Epidermal melanocyte (primary cell): ENCODE results near the gene PAIP2.
"Not testable (repeated sequence)": the region's sequence is repeated elsewhere in the genome, so short reads cannot be mapped to it uniquely, and the experiment has no call there.

Source experiments
- DNase-seq: peaks from one replicate; pipeline ENCODE4 v3.0.0; 2011; ENCODE audit warnings: low spot score; ENCODE audit not compliant: insufficient read length

Gene PAIP2

DNA sequence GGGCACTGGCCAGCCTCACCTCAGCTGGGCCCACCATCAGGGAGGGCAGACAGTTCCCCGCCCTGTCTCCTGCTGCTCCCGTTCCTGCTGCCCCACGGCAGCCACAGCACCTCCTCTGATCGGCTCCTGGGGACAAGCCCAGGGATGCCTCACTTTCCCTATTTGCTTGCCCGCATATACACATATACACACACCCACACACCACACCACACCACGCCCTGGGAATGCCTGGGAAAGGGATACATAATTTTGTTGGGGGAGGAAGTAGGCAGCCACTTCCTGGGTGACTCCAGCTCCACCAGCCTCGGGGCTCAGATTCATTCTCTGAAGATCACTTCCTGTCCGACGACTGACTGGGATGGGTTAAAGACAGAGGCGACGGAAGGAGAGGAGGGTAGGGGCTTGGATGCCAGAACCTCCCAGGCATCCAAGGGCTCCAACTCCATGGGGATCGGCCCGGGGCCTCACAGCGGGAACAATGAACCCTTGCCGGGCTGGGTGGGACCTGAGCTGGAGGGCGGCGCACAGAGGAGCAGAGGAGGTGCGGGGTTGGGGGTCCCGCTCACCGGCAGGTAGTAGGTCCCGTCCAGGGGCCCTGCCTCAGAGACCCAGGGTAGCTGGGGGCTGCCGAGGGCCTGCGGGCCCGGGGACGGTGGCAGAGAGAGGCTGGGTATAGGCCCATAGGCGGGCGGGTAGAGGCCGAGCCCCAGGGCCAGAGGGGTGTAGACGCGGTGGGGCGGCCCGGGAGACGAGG, 50.1 kb downstream of the PAIP2 start:
- peak; percentile 16 for DNase-seq

DNA sequence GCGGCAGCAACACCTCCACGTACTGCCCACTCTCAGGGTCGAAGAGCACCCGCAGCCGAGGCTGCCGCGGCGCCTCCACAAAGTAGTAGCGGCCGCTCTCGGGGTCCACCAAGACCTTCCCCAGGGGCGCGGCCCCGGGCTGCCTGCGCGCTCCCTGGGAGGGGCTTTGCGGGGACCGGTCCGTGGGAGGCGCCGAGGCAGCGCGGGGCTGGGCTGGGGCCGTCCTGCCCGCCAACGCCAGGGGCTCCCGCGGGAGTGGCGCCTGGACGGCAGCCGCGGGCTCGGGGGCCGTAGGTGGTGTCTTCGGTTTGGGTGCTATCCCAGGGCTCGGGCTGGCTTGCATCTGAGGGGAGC, 50.6 kb downstream of the PAIP2 start:
- no peak for DNase-seq

DNA sequence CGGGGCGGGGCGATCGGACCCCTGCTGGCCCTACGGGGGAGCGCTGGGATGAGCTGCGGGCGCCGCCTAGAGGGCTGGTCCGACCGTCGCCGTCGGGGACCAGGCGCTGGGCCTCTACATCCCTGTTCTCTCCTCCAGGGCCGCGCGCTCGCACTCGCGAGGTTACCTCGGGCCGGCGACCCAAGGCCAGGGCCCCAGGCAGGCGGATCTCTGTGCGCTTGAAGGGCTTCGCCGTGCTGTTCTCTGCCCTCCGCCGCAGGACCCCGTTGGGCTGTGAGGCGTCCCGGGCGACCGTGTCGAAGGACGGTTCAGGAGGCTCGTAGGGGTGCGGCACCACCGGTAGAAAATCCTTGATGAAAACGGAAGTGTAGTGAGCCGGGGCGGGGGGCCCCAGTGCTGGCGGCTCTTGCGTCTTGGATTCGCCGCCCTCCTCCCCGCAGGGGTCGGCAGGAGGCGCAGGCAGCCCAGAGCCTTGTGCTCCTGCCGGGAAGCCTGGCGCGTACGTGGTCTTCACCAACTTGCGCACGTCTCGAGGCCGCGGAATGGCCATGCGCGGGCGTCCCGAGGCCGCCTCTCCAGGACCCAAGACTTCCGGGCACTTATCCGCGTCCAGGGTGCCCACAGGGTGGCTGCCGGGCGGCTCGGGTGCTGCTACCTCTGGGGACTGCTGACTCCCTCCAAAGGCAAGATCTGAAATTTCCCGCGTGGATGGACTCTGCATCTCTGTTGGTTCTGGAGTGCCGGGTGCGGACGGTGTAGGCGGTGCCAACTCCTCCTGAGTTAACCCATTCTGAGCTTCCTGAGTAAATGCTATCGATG, 51.2 kb downstream of the PAIP2 start:
- peak; percentile 52 for DNase-seq

DNA sequence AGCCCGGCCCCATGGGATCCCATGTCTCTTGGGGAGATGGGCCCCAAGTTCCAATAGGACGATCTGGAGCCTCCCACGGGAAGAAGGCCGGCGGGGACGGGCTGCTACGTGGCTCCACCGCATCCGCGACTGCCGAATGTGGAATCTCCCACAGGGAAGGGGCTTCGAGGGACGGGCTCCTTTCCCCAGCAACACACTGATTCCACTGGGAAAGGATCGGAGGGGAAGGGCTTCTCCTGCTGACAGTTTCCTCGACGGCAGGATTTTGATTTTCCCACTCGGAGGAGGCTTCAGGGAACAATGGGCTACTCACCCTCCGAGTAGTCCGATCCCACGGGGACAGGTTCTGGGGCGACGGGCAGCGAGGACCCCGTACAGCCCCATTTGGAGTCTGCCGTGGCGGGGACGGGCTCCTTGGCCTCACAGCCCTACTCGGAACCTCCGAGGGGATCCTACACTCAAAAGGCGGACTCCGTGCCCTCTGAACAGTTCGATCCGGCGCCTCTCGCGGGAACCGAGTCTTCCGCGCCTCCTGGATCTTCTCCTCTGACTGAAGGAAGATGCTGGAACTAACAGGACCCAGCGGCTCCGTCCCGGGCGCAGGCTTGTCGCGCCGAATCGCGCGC, 52.0 kb downstream of the PAIP2 start:
- DNase-seq: peak; percentile 16

DNA sequence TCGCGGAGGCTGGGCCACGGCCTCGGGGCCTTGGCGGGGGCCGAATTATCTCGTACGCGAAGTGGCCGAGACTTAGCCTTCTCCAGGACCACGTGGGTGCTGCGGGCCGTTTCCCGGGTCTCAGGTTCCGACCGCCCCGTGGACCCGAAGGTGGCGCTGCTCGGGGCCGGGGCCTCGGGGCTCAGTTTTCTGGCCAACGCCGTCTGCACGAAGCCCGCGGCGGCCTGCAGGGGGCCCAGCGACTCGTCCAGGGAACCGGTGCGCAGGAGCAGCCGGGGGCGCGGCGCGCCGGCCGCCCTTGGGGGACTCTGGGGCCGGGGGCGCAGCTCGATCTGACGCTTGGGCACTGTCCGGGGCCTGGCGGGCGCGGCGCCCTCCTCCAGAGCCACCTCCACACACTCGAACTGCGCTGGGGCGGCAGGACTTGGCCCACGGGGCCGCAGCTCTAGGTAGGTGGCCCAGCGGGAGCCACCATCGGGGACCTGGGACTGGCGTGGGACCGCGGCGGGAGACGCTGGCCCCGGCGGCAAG, 52.5 kb downstream of the PAIP2 start:
- DNase-seq: no peak

DNA sequence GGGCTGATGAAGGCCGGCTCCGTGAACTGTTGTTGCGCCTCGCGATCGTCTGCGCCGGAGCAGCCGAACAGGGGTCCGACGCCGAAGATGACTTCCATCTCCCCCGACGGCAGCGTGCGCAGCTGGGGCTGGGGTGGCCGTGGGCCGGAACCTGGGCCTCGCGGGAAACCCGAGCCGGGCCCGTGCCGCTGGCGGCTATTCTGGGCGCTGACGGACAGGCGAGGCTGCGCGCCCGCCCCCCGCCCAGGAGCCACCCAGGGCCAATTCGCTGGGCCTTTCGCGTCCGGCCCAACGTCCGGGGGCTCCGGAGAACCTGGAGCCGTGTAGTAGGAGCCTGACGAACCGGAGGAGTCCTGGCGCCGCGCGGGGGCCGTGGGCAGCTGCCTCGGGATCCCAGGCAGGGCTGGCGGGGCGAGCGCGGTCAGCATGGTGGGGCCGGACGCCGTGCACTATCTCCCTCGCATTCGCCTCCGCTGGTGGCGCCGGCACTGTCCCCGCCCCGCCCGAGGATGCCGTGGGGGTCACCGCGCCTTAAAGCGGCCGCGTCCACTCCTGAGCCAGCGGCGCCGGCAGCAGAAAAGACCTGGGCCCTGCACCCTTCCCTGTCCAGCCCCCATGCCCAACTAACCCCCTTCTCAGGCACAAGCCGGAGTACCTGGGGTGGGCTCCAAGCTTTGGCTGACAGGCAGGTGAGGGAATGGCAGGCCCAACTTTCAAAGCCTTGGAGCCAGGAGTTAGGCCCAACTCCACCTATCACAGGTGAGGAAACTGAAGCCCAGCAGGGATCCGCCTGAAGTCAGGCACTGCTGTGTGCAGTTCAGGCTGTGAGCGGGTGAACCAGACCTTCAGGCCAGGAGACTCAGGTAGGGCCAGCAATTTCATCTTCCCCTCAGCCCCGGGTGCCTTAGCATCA, 53.3 kb downstream of the PAIP2 start, which contains the start of gene PROB1:
Gene PROB1, minus strand, starts transcription at position 451 of the 913 bp plus-strand sequence. Its CDS starts 23 bp downstream, at position 428.
- no peak for DNase-seq

DNA sequence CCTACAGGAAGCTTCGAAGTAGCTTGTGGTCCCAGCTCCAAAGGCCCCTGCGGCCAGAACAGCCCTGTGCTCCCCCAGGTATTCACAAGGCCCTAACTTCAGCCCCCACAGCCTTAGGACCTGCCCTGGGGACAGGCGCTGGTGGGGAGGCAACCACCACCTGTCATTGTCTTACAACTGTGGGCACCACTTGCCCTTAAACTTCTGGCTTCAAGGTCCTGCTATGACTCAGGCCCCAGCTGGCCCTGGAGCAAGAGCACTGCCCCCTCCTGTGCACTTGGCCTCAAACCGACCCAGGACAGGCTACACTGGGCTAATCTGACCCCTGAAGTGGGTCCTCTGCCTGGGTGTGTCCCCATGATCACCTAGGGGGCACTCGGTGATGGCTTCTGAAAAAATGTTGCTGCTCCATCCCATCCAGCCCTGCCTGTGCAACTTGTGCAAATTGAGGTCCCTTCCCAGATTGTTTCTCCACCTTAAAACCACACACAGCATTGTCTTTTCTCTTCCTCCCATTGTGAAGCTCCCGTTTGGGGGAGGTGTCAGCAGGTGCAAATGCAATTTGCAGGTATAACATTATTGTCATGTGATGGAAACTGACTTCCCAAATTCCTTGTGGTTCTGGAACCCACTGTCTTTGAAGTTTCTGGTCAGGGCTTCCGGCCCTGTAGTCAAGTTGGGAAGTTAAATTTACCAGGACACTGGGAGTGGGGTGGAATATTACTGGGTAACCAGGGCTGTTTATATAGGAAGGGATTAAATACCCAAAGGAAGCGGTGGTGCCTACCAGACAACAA, 54.4 kb downstream of the PAIP2 start:
- no peak for DNase-seq

DNA sequence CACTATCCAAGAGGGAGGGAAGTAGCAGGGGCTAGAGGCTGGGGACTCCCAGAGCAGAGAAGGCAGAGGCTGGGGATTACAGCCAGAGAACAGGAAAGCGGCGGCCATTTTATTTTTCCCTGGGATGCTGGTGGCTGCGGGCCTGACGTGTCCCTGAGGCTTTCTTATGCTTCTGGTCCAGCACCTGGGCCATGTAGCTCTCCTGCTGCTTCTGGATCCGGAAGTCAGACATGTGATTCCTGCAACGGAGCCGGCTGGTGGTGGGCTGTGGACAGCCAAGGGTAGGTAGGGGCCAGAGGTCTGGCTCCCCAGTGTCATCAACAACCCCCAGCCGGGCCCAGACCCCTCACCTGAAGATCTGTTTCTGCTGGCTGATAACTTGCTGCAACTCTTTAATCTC, 55.0 kb downstream of the PAIP2 start:
- DNase-seq: no peak

DNA sequence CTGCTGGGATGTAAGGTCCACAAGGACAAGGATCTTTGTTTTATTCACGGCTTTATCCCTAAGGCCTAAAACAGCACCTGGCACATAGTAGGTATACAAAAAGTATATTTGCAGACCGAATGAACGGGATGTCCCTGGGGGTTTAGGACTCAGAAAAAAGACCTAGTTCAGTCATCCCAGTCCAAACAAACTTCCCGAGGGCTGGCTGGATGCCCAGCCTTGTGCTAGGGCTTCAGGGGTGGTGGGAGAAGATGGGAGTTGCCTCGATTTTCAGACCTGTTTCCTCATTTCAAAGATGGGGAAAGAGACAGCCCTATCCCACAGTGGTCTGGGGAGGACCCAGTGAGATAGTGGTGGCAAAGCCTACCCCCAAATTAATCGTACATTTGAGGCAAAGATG, 56.3 kb downstream of the PAIP2 start:
- no peak for DNase-seq

DNA sequence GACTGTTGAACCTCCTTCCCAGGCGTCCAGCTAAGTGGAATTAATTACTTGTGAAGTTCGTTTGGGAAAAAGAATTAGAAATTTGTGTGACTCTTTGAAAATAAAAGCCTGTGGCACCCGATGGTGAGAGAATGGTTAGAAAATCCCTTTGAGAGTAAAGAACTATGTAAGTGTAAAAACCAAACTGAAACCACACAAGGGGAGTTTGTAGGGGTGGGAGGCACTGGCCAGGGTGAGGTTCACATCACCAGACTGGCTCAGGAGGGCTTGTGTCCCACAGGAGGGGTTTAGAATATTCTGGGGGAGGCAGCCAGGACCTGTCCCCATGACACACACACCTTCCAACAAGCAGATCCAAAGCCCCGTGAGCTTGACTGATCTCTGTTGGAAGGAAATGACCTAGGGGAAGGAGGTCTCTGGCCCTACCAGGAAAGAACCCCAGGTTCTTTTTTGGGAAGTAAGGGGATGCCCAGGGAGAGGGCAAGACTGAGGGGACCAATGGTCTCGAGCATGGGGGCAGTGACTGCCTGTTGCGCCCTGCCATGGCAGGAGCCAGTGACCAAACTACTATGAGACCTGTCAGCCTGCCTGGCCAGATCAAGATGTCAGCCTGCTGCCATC, 58.0 kb downstream of the PAIP2 start:
- DNase-seq: no peak

DNA sequence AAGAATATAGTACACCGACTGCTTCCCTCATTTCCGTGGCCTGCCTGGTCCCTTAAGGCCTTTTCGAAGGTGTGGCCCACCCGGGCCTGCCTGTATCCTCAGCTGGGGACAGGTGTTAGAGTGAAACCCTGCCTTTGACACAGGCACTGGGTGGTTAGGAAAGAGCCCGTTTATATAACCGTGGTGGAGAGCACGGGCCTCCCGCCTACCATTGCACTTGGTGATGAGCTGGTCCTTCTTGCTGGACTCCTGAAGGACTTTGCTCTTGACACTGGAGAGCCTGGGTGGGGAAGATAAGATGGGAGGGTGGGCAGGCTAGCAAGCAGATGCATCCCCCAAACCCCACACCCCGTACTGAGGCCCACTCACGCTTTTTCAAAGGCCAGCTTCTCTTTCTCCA, 59.9 kb downstream of the PAIP2 start:
- no peak for DNase-seq

DNA sequence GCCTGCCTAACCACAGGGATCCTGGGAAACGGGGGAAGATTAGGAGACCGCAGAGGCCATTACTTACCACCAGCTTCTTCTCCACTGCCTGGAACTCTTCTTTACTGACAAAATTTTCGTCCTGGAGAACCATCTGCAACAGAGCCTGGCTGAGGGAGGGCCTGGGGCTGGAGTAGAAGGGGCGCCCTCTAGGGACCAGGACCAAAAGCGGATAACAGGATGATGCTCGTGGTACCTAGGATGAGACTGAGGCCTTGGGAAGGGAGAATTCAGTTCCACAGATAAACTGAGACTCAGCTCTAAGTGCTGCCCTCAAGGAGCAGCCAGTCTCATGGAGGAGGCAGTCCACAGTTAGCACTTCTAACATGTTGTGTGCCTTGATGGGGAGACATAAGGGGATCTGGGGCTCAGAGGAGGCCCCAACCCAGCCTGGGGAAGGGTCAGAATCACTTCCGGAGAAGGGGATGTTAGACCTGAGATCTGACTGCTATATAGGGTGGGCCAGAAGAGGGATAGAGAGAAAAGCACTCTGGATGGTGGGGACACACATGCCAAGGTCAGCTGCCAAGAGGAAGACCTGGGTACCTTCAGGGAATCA, 61.0 kb downstream of the PAIP2 start:
- DNase-seq: no peak

DNA sequence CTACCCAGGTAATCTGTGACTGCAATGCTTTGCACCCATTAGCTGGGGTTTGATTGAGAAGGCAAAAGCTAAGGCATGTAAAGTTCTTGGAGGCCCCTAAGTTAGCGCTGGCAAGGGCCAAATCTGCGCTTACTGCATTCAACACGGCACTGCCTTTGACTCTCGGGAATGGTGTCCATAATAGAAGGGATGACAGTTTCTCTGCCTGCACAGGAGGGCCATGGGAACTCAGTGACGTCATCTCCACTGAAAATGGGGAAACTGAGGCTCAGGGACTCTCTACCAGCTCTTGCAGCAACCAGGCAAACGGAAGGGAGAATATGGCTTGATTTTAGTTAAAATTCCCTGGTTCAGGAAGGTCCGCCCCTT, 61.7 kb downstream of the PAIP2 start:
- no peak for DNase-seq

DNA sequence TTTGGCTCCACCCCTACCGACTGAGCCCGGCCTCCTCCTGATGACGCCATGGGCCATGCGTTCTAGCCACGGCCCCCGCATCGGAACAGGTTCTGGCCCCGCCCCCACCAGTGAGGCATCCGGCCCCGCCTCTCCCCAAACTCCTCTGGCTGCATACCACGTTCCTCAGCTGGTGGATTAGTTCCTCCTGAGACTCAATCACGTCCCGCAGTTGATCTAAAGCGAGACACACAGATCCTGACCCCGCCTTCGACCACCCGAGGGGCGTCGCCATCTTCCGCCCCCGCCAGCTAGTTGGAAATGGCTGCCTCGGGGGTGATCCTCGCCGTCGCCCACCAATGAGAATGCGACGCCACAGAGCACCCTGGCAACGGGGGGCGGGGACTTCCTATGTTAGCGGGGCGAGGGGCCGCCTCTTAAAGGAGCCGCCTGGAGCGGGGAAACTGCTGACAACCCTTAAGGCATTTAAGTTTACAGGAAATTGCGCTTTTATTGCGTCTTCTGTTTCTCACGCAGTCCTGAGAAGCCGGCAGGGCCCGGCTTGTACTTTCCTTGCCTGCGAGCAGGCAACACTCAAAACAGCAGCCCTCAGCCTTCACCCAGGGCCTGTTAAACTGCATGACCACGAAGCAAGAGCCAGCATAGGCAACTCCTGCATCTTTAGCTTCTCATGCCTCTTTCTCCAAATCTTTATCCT, 62.3 kb downstream of the PAIP2 start, which contains the start of gene SPATA24:
Gene SPATA24, minus strand, starts transcription at position 303 of the 697 bp plus-strand sequence. Its CDS starts 29 bp downstream, at position 274.
- DNase-seq: peak; percentile 95

DNA sequence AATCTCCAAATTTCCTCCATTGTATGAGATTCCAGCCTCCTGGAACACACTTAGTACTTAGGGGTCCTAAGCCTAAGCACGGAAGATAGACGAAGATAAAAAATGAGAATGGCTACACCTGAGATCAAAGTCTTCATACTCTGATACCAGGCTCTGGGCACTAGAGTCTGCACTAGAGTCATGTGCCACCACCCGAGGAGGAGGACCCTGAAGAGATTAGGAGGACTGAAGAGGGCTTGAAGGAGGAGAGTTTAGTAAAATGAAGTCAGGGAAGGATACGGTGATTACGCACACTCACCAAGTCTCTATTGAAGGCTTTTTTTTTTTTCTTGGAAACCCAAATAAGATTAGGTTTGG, 62.8 kb downstream of the PAIP2 start:
- no peak for DNase-seq

DNA sequence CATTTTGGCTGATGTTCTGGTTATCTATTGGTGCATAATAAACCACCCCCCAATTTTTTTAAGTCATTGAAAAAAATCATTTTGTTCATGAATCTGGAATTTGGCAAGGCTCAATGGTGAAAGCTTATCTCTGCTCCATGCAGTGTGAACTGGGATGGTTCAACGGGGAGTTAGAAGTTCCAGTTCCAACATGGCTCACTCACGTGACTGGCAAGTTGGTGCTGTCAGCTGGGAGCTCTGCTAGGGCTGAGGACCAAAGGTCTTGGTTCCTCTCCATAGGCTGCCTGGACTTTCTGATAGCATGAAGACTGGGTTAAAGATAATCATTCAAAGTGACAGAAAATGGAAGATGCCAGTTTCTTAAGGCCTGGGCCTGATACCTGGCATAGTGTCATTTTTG, 65.3 kb downstream of the PAIP2 start:
- DNase-seq: no peak

DNA sequence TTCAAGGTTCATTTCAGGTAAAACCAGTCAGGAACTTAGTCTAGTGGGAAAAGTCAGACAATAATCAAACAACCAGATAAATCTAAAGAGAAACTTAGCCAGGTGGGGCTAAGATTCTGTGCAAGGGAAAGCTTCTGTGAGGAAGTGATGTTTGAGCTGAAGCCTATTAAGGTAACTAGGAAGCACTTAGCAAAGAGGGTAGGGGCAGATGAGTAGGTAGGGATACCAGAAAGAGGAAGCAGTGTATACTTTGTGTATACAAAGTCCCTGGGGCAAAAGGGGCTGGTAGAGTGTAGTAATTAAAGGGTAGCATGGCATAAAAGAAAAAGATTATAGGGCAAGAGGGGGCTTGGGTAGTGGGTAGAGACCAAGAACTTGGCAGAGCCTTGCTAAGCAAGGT, 65.9 kb downstream of the PAIP2 start:
- no peak for DNase-seq

DNA sequence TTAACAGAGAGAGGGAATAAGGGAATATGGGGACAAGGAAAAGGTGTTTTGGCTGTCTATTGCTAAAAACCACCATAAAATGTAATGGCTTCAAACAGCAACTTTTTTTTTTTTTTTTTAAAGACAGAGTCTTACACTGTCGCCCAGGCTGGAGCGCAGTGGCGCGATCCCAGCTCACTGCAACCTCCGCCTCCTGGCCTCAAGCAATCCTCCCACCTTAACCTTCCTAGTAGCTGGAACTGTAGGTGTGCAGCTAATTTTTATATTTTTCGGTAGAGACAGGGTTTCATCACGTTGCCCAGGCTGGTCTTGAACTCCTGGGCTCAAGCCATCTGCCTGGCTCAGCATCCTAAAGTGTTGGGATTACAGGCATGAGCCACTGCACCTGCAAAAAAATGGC, 66.5 kb downstream of the PAIP2 start:
- DNase-seq: no peak

DNA sequence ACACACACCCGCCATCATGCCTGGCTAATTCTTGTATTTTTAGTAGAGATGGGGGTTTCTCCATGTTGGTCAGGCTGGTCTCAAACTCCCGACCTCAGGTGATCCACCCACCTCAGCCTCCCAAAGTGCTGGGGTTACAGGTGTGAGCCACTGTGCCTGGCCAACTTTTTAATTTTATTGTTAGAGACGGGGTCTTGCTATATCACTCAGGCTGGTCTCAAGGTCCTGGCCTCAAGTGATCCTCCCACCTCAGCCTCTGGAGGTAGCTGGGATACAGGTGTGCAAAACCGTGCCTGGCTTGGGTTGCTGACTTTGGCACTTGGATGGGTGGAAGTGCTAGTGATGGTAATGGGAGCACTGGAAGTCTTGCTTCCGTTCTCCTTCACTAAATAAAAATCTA, 67.5 kb downstream of the PAIP2 start:
- not testable (repeated sequence) for DNase-seq
